GM21717 (cell line): ENCODE results near the gene ZBTB3.
"Not testable (repeated sequence)": the region's sequence is repeated elsewhere in the genome, so short reads cannot be mapped to it uniquely, and the experiment has no call there.

ENCODE experiments used
- ATAC-seq: cut with Tn5 transposase; IDR thresholded peaks from one replicate; pipeline ENCODE4 v1.9.1; 2021; ENCODE audit warnings: mild to moderate bottlenecking, moderate library complexity; ENCODE audit not compliant: unreplicated experiment

The ZBTB3 gene

GRCh38 chr11:62757846-62758788 lies 4.2 kb upstream of the ZBTB3 start:
- ATAC-seq = no peak

GRCh38 chr11:62755086-62755615 lies 1.2 kb upstream of the ZBTB3 start:
- ATAC-seq = no peak

- ATAC-seq = no peak
These were observed 795 bp downstream of the ZBTB3 start for GRCh38 chr11:62752994-62753735.

- ATAC-seq = no peak
These were observed 1.7 kb downstream of the ZBTB3 start for GRCh38 chr11:62752177-62752785.

- not testable (repeated sequence) for ATAC-seq
These were observed 4.0 kb downstream of the ZBTB3 start for GRCh38 chr11:62749931-62750330.

GRCh38 chr11:62747475-62748160 lies 6.3 kb downstream of the ZBTB3 start:
- no peak for ATAC-seq

GRCh38 chr11:62737196-62737595 lies 16.8 kb downstream of the ZBTB3 start:
- no peak for ATAC-seq

GRCh38 chr11:62732830-62733229 lies 21.1 kb downstream of the ZBTB3 start:
- ATAC-seq = no peak

- ATAC-seq = not testable (repeated sequence)
These were observed 23.9 kb downstream of the ZBTB3 start for GRCh38 chr11:62730076-62730475.

GRCh38 chr11:62728171-62728988 lies 25.6 kb downstream of the ZBTB3 start, which contains the start of gene TTC9C:
Gene TTC9C, plus strand, starts transcription at chr11:62728486. Its CDS starts 363 bp downstream, at chr11:62728849.
- ATAC-seq = peak; percentile 12

GRCh38 chr11:62727872-62728170 lies 26.1 kb downstream of the ZBTB3 start:
- peak; percentile 53 for ATAC-seq

- ATAC-seq = peak; percentile 63
These were observed 26.6 kb downstream of the ZBTB3 start, which contains the start of gene HNRNPUL2 for GRCh38 chr11:62727165-62727871. Gene HNRNPUL2, minus strand, starts transcription at chr11:62727457. Its CDS starts 301 bp downstream, at chr11:62727156.

GRCh38 chr11:62726915-62727164 lies 27.1 kb downstream of the ZBTB3 start:
- no peak for ATAC-seq

GRCh38 chr11:62726156-62726914 lies 27.6 kb downstream of the ZBTB3 start:
- peak; percentile 4 for ATAC-seq

- ATAC-seq = no peak
These were observed 28.3 kb downstream of the ZBTB3 start for GRCh38 chr11:62725646-62726045.

GRCh38 chr11:62724171-62724570 lies 29.8 kb downstream of the ZBTB3 start:
- ATAC-seq = no peak

- ATAC-seq = no peak
These were observed 32.0 kb downstream of the ZBTB3 start for GRCh38 chr11:62721994-62722393.

- ATAC-seq = no peak
These were observed 34.5 kb downstream of the ZBTB3 start for GRCh38 chr11:62719302-62719978.
